B cell (primary cell): Measurements from ENCODE around the gene SEMA6D.

Source experiments
- EZH2 ChIP-seq: IDR thresholded peaks from 2 replicates; pipeline ENCODE4 v1.6.1; 2012; ENCODE audit warnings: borderline replicate concordance, low read depth, mild to moderate bottlenecking, moderate library complexity, low read length; ENCODE audit not compliant: insufficient read depth, poor library complexity, severe bottlenecking
- TF ChIP-seq, protein P1 (sequence below): fragments of 200-600 bp; IDR thresholded peaks from one replicate; pipeline ENCODE4 v1.8.0; 2022; ENCODE audit warnings: antibody characterized with exemption, mild to moderate bottlenecking

GRCh38 chr15:47724346-47724745, 7.0 kb downstream of the SEMA6D start:
- TF ChIP-seq, protein P1, sequence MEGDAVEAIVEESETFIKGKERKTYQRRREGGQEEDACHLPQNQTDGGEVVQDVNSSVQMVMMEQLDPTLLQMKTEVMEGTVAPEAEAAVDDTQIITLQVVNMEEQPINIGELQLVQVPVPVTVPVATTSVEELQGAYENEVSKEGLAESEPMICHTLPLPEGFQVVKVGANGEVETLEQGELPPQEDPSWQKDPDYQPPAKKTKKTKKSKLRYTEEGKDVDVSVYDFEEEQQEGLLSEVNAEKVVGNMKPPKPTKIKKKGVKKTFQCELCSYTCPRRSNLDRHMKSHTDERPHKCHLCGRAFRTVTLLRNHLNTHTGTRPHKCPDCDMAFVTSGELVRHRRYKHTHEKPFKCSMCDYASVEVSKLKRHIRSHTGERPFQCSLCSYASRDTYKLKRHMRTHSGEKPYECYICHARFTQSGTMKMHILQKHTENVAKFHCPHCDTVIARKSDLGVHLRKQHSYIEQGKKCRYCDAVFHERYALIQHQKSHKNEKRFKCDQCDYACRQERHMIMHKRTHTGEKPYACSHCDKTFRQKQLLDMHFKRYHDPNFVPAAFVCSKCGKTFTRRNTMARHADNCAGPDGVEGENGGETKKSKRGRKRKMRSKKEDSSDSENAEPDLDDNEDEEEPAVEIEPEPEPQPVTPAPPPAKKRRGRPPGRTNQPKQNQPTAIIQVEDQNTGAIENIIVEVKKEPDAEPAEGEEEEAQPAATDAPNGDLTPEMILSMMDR: no peak
- no peak for TF ChIP-seq EZH2
